ENCODE data around the gene PLK1. TPM values are rescaled to one million over a fixed set of nuclear protein-coding genes. Genes with fewer than 3 reads are reported as not detected.

Gene PLK1
- total RNA-seq, 1 donor from 2014 or later: 8.1 TPM

- Histone ChIP-seq H3K4me3 (no peak overlapping the region), H3K27ac (no peak overlapping the region), H3K4me1 (no peaks in the 10 kb centered on the region), H3K9me3 (no peaks in the 10 kb centered on the region), H3K27me3 (no peaks in the 10 kb centered on the region), H3K36me3 (no peaks in the 10 kb centered on the region)
- TF ChIP-seq CTCF (IDR thresholded peaks at IDR 0.05): no peak
- no peak for TF ChIP-seq POLR2A (IDR thresholded peaks at IDR 0.05)
- TF ChIP-seq POLR2AphosphoS5 (IDR thresholded peaks at IDR 0.05; ENCODE audit: insufficient read depth in 1 of 2, low read depth in 1 of 2): no peak
- DNase-seq (ENCODE audit: extremely low spot score in 2 of 2): no peak
- intact Hi-C loops (cut with DNase I): no loop called here
These were observed 22.4 kb downstream of the PLK1 start for GRCh38 chr16:23701045-23701444.

GRCh38 chr16:23702951-23703350 is 24.3 kb downstream of the PLK1 start:
- H3K27ac ChIP-seq: no peak overlapping the region
- intact Hi-C loops (cut with DNase I): no loop called here
- H3K27me3 ChIP-seq: no peaks in the 10 kb centered on the region
- H3K36me3 ChIP-seq: no peaks in the 10 kb centered on the region
- TF ChIP-seq POLR2AphosphoS5 (IDR thresholded peaks at IDR 0.05; ENCODE audit: insufficient read depth in 1 of 2, low read depth in 1 of 2) (no peak), CTCF (IDR thresholded peaks at IDR 0.05) (no peak), POLR2A (IDR thresholded peaks at IDR 0.05) (no peak)
- H3K4me1 ChIP-seq: no peaks in the 10 kb centered on the region
- DNase-seq (ENCODE audit: extremely low spot score in 2 of 2): no peak
- no peaks in the 10 kb centered on the region for H3K9me3 ChIP-seq
- H3K4me3 ChIP-seq: no peak overlapping the region

GRCh38 chr16:23704772-23705516 is 26.3 kb downstream of the PLK1 start:
- no peak overlapping the region for H3K27ac ChIP-seq
- TF ChIP-seq POLR2A (IDR thresholded peaks at IDR 0.05) (no peak), POLR2AphosphoS5 (IDR thresholded peaks at IDR 0.05; ENCODE audit: insufficient read depth in 1 of 2, low read depth in 1 of 2) (no peak), CTCF (IDR thresholded peaks at IDR 0.05) (no peak)
- intact Hi-C loops (cut with DNase I): no loop called here

DNA sequence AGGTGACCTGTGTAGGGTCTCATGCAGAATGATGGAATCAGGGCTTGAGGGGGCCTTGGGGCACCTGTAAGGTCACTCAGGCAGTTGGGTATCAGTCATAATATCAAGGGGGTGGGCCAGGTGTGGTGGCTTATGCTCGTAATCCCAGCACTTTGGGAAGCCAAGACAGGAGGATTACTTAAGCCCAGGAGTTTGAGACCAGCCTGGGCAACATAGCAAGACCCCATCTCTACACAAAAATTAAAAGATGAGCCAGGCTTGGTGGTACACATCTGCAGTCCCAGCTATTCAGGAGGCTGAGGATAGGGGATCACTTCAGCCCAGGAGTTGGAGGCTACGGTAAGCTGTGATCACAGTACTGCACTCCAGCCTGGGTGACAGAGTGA is 26.8 kb downstream of the PLK1 start:
- H3K4me1 ChIP-seq: no peaks in the 10 kb centered on the region
- no peaks in the 10 kb centered on the region for H3K9me3 ChIP-seq
- H3K4me3 ChIP-seq: no peak overlapping the region
- no peaks in the 10 kb centered on the region for H3K36me3 ChIP-seq
- no peaks in the 10 kb centered on the region for H3K27me3 ChIP-seq
- intact Hi-C loops (cut with DNase I): no loop called here
- no peak for TF ChIP-seq POLR2AphosphoS5 (IDR thresholded peaks at IDR 0.05; ENCODE audit: insufficient read depth in 1 of 2, low read depth in 1 of 2)
- TF ChIP-seq POLR2A (IDR thresholded peaks at IDR 0.05): no peak
- TF ChIP-seq CTCF (IDR thresholded peaks at IDR 0.05): no peak
- no peak overlapping the region for H3K27ac ChIP-seq
- DNase-seq (ENCODE audit: extremely low spot score in 2 of 2): no peak

More at GRCh38 chr16:23704772-23705516, 26.3 kb downstream of the PLK1 start:
- Histone ChIP-seq H3K27me3 (no peaks in the 10 kb centered on the region), H3K36me3 (no peaks in the 10 kb centered on the region), H3K4me1 (no peaks in the 10 kb centered on the region), H3K4me3 (no peak overlapping the region), H3K9me3 (no peaks in the 10 kb centered on the region)
- no peak for DNase-seq (ENCODE audit: extremely low spot score in 2 of 2)

GRCh38 chr16:23706439-23706838 is 27.8 kb downstream of the PLK1 start:
- intact Hi-C loops (cut with DNase I): no loop called here
- Histone ChIP-seq H3K9me3 (no peaks in the 10 kb centered on the region), H3K4me3 (no peak overlapping the region), H3K36me3 (no peaks in the 10 kb centered on the region), H3K27ac (no peak overlapping the region), H3K27me3 (no peaks in the 10 kb centered on the region), H3K4me1 (no peaks in the 10 kb centered on the region)
- TF ChIP-seq POLR2AphosphoS5 (IDR thresholded peaks at IDR 0.05; ENCODE audit: insufficient read depth in 1 of 2, low read depth in 1 of 2) (no peak), POLR2A (IDR thresholded peaks at IDR 0.05) (no peak), CTCF (IDR thresholded peaks at IDR 0.05) (no peak)
- DNase-seq (ENCODE audit: extremely low spot score in 2 of 2): no peak

Data from vagina (tissue), 2 donors.